ENCODE data around the gene PCDHGB7. TPM values are rescaled to one million over a fixed set of nuclear protein-coding genes. Genes with fewer than 3 reads are reported as not detected.

The PCDHGB7 gene
- total RNA-seq, 1 experiment from 2014 or later: 0.54 TPM

DNA sequence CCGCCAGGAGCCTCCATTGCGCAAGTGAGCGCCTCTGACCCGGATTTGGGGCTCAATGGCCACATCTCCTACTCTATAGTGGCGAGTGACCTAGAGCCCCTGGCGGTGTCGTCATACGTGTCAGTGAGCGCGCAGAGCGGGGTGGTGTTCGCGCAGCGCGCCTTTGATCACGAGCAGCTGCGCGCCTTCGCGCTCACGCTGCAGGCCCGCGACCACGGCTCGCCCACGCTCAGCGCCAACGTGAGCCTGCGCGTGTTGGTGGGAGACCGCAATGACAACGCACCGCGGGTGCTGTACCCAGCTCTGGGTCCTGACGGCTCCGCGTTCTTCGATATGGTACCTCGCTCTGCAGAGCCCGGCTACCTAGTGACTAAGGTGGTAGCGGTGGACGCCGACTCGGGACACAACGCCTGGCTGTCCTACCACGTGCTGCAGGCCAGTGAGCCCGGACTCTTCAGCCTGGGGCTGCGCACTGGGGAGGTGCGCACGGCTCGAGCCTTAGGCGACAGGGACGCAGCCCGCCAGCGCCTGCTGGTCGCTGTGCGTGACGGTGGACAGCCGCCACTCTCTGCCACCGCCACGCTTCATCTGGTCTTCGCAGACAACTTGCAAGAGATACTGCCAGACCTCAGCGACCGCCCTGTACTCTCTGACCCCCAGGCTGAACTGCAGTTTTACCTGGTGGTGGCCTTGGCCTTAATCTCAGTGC, 7.7 kb upstream of the PCDHGB7 start:
- Histone ChIP-seq H3K4me3 (replicated peaks in 1 of 2; ENCODE audit: low read depth in 1 of 2, low read length in 2 of 2) (no peak overlapping the region), H3K27ac (ENCODE audit: low read depth, low read length) (no peak overlapping the region), H3K4me2 (ENCODE audit: low read length) (no peak overlapping the region), H3K4me1 (ENCODE audit: control insufficient read depth in 1 of 2, insufficient read depth in 2 of 2, low read length in 2 of 2) (peaks cover 2 to 5% of the 10 kb centered on the region in 2 experiments; a peak in 1 of 4 replicates), H3K36me3 (ENCODE audit: control insufficient read depth in 1 of 2, insufficient read depth in 2 of 2, low read length in 2 of 2) (no peaks in the 10 kb centered on the region), H3K79me2 (ENCODE audit: insufficient read depth, low read length) (no peaks in the 10 kb centered on the region), H2AFZ (ENCODE audit: low read depth, low read length, poor library complexity, severe bottlenecking) (no peak overlapping the region), H3K9me3 (ENCODE audit: control insufficient read depth in 1 of 2, insufficient read depth in 1 of 2, low read depth in 1 of 2, low read length in 2 of 2) (no peaks in the 10 kb centered on the region; a peak in 1 of 4 replicates), H3K27me3 (ENCODE audit: insufficient read depth, low read length) (no peaks in the 10 kb centered on the region), H3K9me2 (ENCODE audit: insufficient read depth) (no peaks in the 10 kb centered on the region), H3K9ac (ENCODE audit: low read length) (no peak overlapping the region), H4K20me1 (ENCODE audit: insufficient read depth) (no peaks in the 10 kb centered on the region)
- RAD21 ChIA-PET (ENCODE audit: low non-redundant PET in 1 of 2, low total read pairs in 2 of 2, uncharacterized antibody in 2 of 2, unreplicated experiment in 2 of 2): no interaction called here
- no peak for ATAC-seq
- DNase-seq (ENCODE audit: low read depth, low spot score): no peak
- BruUV-seq (replicated peaks): no TSS peak
- CTCF ChIA-PET: no interaction called here
- intact Hi-C loops (cut with micrococcal nuclease): no loop called here
- TF ChIP-seq RAD21 (IDR thresholded peaks at IDR 0.05; ENCODE audit: low read depth) (no peak), ELF1 (IDR thresholded peaks at IDR 0.05; ENCODE audit: borderline replicate concordance, low read depth) (no peak), POLR2A (IDR thresholded peaks at IDR 0.05; ENCODE audit: borderline replicate concordance, extremely low read depth, insufficient read depth, insufficient read length) (no peak), REST (IDR thresholded peaks at IDR 0.05; ENCODE audit: low read depth) (no peak), ZFX (IDR thresholded peaks at IDR 0.05) (no peak), EZH2 (IDR thresholded peaks at IDR 0.05) (no peak), ZBTB33 (IDR thresholded peaks at IDR 0.05; ENCODE audit: extremely low read depth, insufficient replicate concordance, low read length) (no peak), EZH2phosphoT487 (IDR thresholded peaks at IDR 0.05; ENCODE audit: borderline replicate concordance) (no peak), TCF7L2 (IDR thresholded peaks at IDR 0.05; ENCODE audit: borderline replicate concordance, extremely low read depth, insufficient read depth, insufficient read length) (no peak), POLR2AphosphoS5 (IDR thresholded peaks at IDR 0.05; ENCODE audit: low read depth, low read length) (no peak), FOSL1 (IDR thresholded peaks at IDR 0.05; ENCODE audit: low read depth) (no peak), SRF (IDR thresholded peaks at IDR 0.05; ENCODE audit: low read depth) (no peak), SIN3A (IDR thresholded peaks at IDR 0.05; ENCODE audit: low read depth) (no peak)
- TF ChIP-seq, protein P1, sequence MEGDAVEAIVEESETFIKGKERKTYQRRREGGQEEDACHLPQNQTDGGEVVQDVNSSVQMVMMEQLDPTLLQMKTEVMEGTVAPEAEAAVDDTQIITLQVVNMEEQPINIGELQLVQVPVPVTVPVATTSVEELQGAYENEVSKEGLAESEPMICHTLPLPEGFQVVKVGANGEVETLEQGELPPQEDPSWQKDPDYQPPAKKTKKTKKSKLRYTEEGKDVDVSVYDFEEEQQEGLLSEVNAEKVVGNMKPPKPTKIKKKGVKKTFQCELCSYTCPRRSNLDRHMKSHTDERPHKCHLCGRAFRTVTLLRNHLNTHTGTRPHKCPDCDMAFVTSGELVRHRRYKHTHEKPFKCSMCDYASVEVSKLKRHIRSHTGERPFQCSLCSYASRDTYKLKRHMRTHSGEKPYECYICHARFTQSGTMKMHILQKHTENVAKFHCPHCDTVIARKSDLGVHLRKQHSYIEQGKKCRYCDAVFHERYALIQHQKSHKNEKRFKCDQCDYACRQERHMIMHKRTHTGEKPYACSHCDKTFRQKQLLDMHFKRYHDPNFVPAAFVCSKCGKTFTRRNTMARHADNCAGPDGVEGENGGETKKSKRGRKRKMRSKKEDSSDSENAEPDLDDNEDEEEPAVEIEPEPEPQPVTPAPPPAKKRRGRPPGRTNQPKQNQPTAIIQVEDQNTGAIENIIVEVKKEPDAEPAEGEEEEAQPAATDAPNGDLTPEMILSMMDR (IDR thresholded peaks at IDR 0.05 in 2 of 3, conservative IDR thresholded peaks at IDR 0.05 in 1 of 3; ENCODE audit: borderline replicate concordance in 1 of 3, insufficient read depth in 1 of 3, low read depth in 2 of 3, low read length in 2 of 3): no peak
- TF ChIP-seq, protein P2, sequence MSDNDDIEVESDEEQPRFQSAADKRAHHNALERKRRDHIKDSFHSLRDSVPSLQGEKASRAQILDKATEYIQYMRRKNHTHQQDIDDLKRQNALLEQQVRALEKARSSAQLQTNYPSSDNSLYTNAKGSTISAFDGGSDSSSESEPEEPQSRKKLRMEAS (IDR thresholded peaks at IDR 0.05): no peak
- POLR2A ChIA-PET: no interaction called here
